Glutamatergic neuron (in vitro differentiated cells): ENCODE results near the gene RIGI. TPM values are rescaled to one million over a fixed set of nuclear protein-coding genes. Genes with fewer than 3 reads are reported as not detected.
A peak's percentile ranks its signal among the peaks of the same experiment; 100 is the strongest.
"Not testable (repeated sequence)": the region's sequence is repeated elsewhere in the genome, so short reads cannot be mapped to it uniquely, and the experiment has no call there.

Source experiments
- DNase-seq: peaks from one replicate; pipeline ENCODE4 v3.0.0; 2022
- H3K27ac Mint-ChIP-seq: one replicate; pipeline ENCODE4 v1.8.0; 2020; ENCODE audit warnings: mild to moderate bottlenecking, mixed read lengths, inconsistent platforms; ENCODE audit not compliant: unreplicated experiment
- H3K27me3 Mint-ChIP-seq: one replicate; pipeline ENCODE4 v1.8.0; 2020; ENCODE audit warnings: mild to moderate bottlenecking, moderate library complexity, mixed read lengths, inconsistent platforms; ENCODE audit not compliant: unreplicated experiment
- H3K36me3 Mint-ChIP-seq: one replicate; pipeline ENCODE4 v1.8.0; 2020; ENCODE audit warnings: mild to moderate bottlenecking, mixed read lengths, inconsistent platforms; ENCODE audit not compliant: unreplicated experiment
- H3K4me1 Mint-ChIP-seq: one replicate; pipeline ENCODE4 v1.8.0; 2020; ENCODE audit warnings: mild to moderate bottlenecking, low read depth, mixed read lengths, inconsistent platforms; ENCODE audit not compliant: unreplicated experiment
- H3K4me3 Mint-ChIP-seq: one replicate; pipeline ENCODE4 v1.8.0; 2020; ENCODE audit warnings: mild to moderate bottlenecking, mixed read lengths, inconsistent platforms; ENCODE audit not compliant: unreplicated experiment
- H3K9me3 Mint-ChIP-seq: one replicate; pipeline ENCODE4 v1.8.0; 2020; ENCODE audit warnings: mild to moderate bottlenecking, moderate library complexity, mixed read lengths, inconsistent platforms; ENCODE audit not compliant: unreplicated experiment
- total RNA-seq: library from RNA; stranded (reverse); fragmentation: NEBNext Ultra II Directional; extraction: Animal tissue kit (Norgen Biotek cat#: 25700); gene quantifications from one replicate; pipeline ENCODE4 v1.2.1, GENCODE V29; 2021; ENCODE audit not compliant: unreplicated experiment
- TF ChIP-seq, protein P1 (sequence below): fragments of 200-600 bp; sonication (generic); IDR thresholded peaks from one replicate; pipeline ENCODE4 v1.5.0; 2021; ENCODE audit not compliant: partially characterized antibody, unreplicated experiment

RIGI gene
- total RNA-seq, 1 donor from 2014 or later = 3.0 TPM

DNA sequence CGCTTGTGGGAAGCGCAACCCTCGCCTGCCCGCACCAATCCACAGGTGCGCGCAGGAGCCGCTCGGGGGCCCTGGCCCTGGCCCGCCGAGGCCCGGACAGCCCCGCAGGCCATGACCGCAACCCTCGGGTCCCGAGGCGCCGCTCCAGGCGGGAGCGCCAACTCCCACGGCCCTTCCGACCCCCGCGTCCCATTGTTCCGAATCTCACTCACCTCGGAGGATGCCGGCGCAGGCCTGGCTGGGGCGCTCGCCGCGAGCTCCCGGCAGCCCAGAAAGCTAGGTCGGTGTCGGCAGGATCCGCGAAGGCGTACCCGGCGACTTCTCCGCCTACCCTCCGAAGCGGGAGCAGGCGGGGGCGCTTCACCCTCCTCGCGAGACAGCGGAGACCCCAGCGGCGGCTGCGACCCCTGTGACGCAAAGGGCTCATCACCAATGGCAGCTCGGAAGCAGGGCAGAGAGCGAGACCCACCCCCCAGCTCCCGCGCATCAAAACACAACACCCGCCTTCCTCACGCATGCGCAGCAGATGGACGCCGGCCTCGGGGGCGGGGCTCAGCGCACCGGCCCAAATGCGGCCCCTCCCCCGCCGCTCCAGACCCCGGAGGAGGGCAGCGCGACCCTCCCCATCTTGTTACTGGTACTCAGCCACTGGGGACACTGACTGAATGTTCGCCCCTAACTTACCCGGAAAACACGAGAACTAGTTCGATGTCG, 24.7 kb upstream of the RIGI start:
- H3K4me1 Mint-ChIP-seq = peaks cover 10% of the 10 kb centered on the region
- peak overlapping the region; percentile 99 for H3K4me3 Mint-ChIP-seq
- TF ChIP-seq, protein P1, sequence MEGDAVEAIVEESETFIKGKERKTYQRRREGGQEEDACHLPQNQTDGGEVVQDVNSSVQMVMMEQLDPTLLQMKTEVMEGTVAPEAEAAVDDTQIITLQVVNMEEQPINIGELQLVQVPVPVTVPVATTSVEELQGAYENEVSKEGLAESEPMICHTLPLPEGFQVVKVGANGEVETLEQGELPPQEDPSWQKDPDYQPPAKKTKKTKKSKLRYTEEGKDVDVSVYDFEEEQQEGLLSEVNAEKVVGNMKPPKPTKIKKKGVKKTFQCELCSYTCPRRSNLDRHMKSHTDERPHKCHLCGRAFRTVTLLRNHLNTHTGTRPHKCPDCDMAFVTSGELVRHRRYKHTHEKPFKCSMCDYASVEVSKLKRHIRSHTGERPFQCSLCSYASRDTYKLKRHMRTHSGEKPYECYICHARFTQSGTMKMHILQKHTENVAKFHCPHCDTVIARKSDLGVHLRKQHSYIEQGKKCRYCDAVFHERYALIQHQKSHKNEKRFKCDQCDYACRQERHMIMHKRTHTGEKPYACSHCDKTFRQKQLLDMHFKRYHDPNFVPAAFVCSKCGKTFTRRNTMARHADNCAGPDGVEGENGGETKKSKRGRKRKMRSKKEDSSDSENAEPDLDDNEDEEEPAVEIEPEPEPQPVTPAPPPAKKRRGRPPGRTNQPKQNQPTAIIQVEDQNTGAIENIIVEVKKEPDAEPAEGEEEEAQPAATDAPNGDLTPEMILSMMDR = no peak
- peaks cover 6% of the 10 kb centered on the region for H3K27me3 Mint-ChIP-seq
- H3K27ac Mint-ChIP-seq = peak overlapping the region; percentile 69
- peaks cover 8% of the 10 kb centered on the region for H3K9me3 Mint-ChIP-seq
- no peaks in the 10 kb centered on the region for H3K36me3 Mint-ChIP-seq
- DNase-seq = peak; percentile 99

DNA sequence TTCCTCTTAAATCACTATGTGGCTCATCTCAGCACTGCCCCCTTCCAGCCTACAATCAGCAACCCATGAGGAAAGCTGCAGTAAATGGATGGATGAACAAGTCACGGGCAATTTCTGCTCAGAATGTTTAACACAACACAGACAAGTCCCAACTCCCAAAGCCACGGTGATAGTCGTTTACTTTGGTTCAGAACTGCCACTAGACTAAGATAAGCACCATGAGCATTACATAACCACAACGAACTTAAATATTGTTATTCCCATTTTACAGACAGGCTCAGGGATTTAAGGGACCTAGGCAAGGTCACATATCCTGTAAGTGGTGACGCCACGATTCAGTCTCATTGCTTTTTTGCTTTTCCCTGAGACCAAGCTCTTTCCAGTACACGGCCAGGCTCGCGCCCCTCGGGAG, 24.2 kb upstream of the RIGI start:
- TF ChIP-seq, protein P1 = no peak
- H3K4me1 Mint-ChIP-seq = peaks cover 10% of the 10 kb centered on the region
- peaks cover 6% of the 10 kb centered on the region for H3K27me3 Mint-ChIP-seq
- peaks cover 8% of the 10 kb centered on the region for H3K9me3 Mint-ChIP-seq
- no peaks in the 10 kb centered on the region for H3K36me3 Mint-ChIP-seq
- DNase-seq = no peak
- H3K4me3 Mint-ChIP-seq = peak overlapping the region; percentile 95
- peak overlapping the region; percentile 69 for H3K27ac Mint-ChIP-seq

DNA sequence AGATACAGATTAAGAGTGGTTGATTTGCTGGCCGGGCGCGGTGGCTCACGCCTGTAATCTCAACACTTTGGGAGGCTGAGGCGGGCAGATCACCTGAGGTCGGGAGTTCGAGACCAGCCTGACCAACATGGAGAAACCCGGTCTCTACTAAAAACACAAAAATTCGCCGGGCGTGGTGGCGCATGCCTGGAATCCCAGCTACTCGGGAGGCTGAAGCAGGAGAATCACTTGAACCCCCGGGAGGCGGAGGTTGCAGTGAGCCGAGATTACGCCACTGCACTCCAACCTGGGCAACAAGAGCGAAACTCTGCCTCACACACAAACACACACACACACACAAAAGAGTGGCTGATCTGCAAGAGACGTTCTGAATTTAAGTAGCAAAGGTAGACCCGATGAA, 22.2 kb upstream of the RIGI start:
- H3K9me3 Mint-ChIP-seq, H3K36me3 Mint-ChIP-seq, H3K27ac Mint-ChIP-seq, H3K4me3 Mint-ChIP-seq, DNase-seq, H3K27me3 Mint-ChIP-seq: not testable (repeated sequence)
- peaks cover 10% of the 10 kb centered on the region for H3K4me1 Mint-ChIP-seq

DNA sequence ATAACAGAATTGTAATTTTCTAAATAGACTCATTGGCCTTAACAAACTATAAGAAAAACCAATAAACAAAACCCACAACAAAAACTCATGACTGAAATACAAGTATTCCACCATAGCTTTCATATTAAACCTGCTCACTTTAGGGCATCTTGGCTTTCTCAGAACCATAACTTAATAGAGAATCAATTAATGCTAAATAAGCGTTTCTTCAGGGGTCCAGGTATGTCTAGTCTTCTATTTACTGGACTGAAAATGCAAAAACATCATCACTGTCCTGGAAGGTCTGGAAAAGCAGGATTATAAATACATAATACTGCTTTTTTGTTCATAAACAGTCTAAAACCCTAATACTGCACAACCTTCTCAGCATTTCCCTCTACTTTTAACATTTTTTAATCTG, 19.9 kb upstream of the RIGI start:
- H3K27me3 Mint-ChIP-seq = no peaks in the 10 kb centered on the region
- H3K27ac Mint-ChIP-seq = no peak overlapping the region
- no peak for DNase-seq
- no peaks in the 10 kb centered on the region for H3K36me3 Mint-ChIP-seq
- no peaks in the 10 kb centered on the region for H3K9me3 Mint-ChIP-seq
- H3K4me1 Mint-ChIP-seq = peaks cover 10% of the 10 kb centered on the region
- H3K4me3 Mint-ChIP-seq = no peak overlapping the region
- TF ChIP-seq, protein P1 = no peak

DNA sequence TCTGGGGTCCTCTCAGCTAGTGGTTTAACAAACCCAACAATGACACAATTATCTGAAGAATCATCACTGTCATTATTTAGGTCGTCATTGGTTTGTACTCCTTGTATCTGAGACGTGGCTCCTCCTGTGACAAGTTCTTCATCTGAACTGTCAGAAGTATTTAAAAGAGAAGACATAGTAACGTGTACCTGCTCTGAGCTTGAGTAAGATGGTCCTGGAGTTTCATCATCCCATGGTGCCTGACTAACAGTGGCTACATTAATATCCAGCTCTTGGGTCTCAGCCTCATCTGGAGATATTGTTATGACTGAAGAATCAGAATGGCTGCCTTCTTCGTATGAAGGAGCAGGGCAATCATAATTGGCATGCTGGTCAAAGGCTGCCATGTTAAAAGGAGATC, 17.1 kb upstream of the RIGI start:
- Mint-ChIP-seq H3K4me1 (no peaks in the 10 kb centered on the region), H3K27ac (no peak overlapping the region), H3K9me3 (no peaks in the 10 kb centered on the region), H3K36me3 (no peaks in the 10 kb centered on the region), H3K27me3 (no peaks in the 10 kb centered on the region), H3K4me3 (no peak overlapping the region)
- TF ChIP-seq, protein P1 = no peak
- no peak for DNase-seq
